GM12891 (cell line): ENCODE results near the gene ASTL.

Source experiments
- PAX5 ChIP-seq: IDR thresholded peaks from 2 replicates; pipeline ENCODE4 v1.6.1; 2011; ENCODE audit warnings: low read length, moderate library complexity, mild to moderate bottlenecking; ENCODE audit not compliant: insufficient read depth, severe bottlenecking
- POLR2A ChIP-seq: IDR thresholded peaks from 2 replicates; pipeline ENCODE4 v1.6.1; 2011; ENCODE audit warnings: low read depth, low read length, control low read depth
- POLR2AphosphoS5 ChIP-seq: IDR thresholded peaks from 2 replicates; pipeline ENCODE4 v1.6.1; 2011; ENCODE audit warnings: low read depth, low read length, control low read depth
- POU2F2 ChIP-seq: IDR thresholded peaks from 2 replicates; pipeline ENCODE4 v1.6.1; 2011; ENCODE audit warnings: low read depth, mild to moderate bottlenecking, control low read depth, low read length, moderate library complexity
- SPI1 ChIP-seq: IDR thresholded peaks from 2 replicates; pipeline ENCODE4 v1.6.1; 2011; ENCODE audit warnings: low read depth, low read length, control low read depth
- TAF1 ChIP-seq: IDR thresholded peaks from 2 replicates; pipeline ENCODE4 v1.6.1; 2011; ENCODE audit warnings: low read depth, low read length, control low read depth

DNA sequence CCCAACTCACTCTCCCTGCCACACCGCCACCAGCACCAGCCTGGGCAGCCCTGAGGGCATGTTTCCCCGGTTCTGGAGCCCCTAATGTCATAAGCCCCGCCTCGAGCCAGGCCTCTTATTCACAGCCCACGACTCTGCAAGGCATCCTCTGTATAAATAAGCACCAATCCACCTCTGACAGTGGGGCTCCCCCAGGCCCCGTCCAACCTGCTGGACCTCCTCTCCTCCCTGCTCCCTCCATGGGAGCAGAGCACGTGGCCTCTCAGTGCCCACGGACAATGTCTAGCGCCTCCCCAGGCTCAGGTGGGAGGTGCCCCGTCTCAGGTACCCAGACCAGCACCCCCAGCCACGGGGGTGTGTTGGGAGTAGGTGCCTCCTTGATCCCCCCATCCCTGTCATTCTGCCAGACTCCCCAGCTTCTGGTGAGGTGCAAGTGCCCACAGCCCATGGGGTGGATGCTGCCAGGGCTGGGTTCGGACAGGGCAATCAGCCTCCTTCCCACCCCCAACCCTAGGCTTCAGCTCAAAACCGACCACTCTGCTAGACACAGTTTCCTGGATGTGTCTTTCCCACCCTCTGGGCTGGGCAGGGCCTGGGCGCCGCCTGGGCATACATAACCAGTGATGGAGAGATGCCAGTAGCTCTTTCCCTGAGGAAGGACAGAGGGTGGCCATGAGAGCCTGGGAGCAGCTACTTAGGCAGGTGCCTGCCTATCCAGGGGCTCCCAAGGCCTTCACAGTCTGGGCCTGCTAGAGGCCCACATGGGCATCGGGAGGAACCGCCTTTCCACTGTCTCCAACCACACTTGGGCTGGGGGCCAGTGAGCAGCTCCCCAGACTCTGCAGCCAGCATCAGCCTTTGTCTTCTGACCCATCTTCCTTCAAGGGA, 20.4 kb downstream of the ASTL start:
- TF ChIP-seq POLR2A (no peak), POLR2AphosphoS5 (no peak), TAF1 (no peak), POU2F2 (no peak), SPI1 (no peak), PAX5 (no peak)
